DMS53 treated with DMSO at 0.1 percent for 48 hours (cell line): Measurements from ENCODE around the gene NOP14.
"Not testable (repeated sequence)": the region's sequence is repeated elsewhere in the genome, so short reads cannot be mapped to it uniquely, and the experiment has no call there.

Experiments
- DNase-seq: peaks from one replicate; lab custom pipeline; 2025; ENCODE audit not compliant: unreplicated experiment; lab: John Stamatoyannopoulos, UW

NOP14 gene

DNA sequence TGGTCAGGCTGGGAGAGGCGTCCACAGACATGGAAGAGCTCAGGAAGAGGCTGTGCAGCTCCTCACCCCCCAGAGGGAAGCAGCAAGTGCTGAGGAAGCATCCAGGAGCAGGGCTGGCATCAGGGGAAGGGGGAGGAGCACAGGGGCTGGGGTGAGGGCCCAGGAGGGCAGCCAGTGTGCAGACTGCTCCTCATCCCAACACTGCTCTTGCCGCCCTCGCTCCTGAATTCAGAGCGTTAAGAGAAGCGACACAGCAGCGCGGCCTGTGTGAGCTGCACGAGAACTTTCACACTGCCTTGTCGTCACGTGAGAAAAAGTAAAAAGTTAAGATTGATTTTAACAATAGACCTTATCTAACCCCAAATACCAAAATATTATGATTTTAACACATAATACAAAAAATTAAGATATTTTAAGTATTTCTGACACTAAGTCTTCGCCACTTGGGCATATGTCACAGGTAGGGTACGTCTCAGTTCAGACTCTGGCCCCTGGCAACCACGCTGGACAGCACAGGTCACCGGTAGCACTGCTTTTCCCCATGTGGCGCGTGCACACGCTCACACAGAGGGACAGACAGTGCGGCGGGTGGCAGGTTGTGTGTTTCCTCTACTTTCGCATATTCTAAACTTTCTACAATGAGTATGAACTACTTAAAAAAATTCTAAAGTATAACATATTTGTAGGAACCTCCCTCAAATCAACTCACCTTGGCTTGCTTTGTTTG is 19.7 kb downstream of the NOP14 start:
- no peak for DNase-seq

DNA sequence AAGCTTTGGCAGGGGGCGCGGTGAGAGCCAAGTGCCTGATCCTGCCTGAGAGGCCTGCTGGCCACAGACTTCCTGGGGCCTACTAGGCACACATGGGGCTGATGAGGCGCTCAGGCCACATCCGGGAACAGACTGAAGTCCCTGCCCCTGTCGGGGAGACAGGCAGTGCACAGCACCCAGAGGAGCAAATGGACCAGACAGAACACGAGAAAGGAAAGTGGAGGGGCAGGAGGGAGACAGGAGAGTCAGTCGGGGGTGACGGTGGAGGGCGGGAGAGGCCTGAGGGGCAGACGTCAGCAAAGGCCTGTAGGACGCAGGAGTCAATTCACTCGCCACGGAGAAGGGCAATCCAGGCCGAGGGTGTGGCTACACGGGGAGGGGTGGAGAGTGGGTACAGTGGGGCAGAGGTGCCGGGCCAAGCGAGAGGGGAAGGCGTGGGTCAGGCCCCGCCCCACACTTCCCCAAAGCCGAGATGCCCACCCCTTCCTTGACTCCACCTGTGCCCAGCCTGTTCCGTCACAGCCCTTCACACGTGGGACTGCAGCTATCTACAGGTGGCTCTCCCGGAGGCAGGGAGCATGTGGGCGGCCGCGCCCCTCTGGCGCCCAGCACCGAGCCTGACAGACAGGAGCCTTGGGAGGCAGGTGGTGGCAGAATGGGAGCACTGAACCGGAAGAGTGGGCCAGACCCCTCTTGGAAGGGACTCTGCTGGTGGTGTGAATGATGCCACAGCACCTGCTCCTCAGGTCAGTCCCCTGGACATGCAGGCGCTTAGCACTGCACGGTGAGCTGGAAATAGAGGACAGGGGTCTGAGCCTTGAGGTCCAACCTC is 20.5 kb downstream of the NOP14 start:
- no peak for DNase-seq

- DNase-seq: no peak
Measured at GRCh38 chr4:2942037-2942531, 21.1 kb downstream of the NOP14 start.

DNA sequence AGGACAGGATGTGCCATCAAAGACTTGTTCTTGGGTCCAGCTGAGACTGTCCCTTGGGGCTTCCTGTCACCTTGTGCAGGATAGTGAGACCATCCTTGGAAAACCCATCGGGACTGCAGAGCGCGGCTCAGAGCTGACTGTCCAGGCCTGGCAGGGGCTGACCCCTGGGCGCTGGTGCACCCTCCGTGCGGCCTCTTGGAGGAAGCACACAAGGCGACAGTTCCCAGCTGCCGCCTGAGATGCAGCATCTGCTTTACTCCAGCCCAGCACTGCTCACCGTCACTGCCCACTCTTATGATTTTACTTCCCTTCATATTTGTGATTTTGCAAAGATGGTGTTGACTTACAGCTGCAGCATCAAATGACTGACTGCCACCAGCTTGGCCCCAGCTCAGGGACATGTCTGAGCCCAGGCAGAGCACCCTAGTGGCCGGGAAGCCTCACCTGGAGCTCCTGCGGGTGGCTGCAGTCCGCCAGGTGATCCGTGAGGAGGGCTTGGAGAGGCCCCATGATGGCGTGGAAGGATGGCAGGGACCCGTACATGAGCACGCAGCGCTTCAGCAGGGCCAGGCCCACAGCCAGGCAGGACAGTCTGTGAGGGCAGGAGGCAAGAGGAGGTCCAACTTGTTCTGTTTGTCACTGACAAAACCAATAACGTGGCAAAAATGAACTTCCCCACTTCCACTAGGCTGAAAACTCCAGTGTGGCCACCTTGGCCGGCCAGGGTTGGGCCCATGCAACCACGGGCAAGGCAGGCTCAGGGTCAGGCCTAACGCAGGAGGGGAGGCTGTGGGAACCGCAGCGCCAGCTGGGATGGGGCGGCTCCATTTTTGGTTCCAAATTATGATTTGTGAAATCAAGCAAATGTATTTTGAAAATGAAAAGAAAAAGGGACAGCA is 21.8 kb downstream of the NOP14 start:
- no peak for DNase-seq

DNA sequence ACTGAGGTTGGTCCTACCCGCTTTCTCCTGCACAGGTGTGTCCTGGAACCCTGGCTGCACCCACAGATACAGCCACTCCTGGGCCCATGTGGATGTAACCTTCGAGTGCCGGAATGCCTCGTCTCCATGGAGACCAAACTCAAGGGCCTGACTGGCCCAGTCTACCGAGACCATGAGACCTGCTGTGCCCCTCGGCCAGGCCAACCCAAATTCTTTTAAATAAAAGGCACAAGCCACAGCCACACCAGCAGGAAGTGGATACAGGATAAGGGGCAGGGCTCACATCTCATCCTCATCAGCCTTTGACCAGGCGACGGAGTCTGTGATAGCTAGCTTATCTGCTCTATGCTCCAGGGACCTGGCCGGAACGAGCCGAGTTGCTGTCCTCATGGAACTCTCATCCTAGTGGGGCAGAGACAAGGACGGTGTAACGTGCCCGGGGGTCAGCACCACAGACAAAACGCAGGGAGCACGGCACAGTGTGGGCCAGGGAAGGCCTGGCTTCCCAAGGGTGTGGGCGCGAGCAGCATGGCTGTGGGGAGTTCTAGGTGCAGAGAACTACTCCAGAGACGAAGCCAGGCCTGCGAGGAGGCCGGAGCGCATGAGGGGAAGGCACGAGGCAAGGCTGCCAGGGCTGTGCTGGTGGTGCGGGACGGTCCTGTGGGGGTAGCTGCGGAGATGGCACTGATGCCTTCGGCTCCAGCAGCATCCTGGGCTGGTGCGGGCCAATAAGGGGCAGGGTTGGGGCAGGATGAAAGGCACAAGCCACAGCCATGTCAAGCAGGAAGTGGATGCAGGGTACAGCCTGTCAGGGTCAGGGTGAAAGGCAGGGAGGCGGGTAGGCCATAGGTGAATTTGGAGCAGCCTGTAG is 22.7 kb downstream of the NOP14 start:
- no peak for DNase-seq

DNA sequence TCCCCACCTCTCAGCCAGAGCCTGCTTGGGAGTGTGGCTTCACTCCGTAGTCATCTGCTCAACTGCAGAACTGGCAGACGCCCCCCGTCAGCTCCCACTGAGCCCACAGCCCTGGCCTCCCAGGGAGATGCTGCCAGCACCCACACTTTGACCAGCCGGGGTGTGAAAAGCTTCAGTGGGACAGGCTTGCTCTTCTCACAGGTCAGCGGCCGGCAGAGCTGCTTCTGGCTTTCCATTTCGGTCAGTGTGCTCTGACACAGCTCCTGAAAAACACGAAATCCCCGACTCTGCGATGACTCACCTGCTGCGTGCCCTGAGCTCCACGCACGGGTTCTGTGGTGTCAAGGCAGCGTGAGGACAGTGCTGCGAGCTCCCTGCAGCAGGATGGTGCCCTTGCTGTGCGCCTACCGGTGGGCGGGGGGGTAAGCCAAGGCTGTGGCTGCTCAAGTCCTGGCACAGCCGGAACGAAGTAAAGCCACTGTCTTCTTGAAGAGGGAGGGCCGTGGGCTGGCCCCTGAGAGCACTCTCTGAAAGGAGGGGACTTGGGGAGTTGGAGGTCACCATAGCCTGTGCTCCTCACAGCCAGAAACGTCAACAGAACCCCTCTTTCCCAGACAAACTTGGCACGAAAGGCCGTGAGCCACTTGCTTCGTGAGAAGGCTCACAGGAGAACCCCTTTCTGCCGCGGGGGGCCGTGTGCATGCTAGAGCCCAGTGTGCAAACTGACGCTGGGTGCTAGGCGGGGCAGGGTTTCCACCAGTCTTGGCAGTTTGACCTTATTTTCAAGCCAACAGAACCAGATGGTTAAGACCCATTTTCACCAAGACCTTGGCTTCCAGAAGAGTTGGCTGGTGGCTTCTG is 23.6 kb downstream of the NOP14 start:
- DNase-seq: no peak

- no peak for DNase-seq
Measured at GRCh38 chr4:2938906-2939305, 24.3 kb downstream of the NOP14 start.

DNA sequence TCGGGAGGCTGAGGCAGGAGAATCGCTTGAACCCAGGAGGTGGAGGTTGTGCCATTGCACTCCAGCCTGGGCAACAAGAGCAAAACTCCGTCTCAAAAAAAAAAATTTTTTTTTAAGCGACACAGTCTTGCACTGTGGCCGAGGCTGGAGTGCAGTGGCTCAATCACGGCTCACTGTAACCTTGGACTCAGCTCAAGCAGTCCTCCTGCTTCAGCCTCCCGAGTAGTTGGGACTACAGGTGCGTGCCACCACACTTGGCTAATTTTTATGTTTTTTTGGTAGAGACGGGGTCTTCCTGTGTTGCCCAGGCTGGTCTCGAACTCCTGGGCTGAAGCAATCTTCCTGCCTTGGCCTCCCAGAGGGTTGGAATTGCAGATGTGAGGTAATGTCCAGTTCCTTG is 24.8 kb downstream of the NOP14 start:
- not testable (repeated sequence) for DNase-seq

DNA sequence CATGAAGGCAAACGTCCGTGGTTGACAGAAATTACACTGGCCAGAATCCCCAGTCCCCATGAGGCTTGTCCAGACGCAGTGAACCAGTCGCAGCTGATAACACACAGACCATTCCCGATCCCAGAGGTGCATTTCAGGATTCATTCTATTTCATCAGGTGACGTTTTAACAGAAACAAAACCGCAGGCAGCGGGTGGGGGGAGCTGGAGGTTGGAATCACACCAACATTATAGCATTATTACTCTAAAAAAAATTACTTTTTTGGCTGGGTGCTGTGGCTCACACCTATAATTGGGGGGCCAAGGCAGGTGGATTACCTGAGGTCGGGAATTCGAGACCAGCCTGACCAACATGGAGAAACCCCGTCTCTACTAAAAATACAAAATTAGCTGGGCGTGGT is 25.2 kb downstream of the NOP14 start:
- no peak for DNase-seq

DNA sequence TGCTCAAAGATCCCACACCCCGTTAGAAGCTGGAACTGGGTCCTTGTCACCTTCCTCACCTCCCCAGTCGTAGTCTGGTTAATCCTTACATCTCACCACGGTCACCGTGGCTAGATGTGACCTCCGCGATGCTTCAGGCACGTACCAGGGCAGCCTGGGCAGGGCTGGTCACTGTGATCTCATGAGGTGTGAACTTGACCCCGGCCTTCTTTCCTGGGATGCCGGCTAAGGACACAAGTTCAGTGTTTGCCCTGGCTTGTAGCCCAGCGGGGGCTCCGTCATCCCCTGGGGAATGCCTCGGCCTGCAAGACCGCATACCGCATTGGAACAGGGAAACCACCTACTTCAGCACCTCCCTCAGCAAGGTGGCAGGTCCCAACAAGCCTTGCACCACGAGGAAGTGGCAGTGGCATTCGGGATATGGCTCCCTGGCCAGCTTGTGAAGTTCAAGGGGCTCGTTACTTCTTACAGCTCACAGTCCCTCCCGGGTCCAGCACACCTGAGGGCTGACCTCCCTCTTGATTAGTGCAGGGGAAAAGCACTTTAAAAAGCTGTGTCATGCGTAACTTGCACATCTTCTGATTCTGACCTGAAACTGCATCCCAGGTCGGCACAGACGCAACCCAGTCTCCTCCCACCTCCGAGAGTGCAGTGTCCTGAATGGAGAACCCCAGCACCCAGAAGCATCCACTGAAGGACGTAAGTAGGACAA is 25.9 kb downstream of the NOP14 start:
- no peak for DNase-seq

DNA sequence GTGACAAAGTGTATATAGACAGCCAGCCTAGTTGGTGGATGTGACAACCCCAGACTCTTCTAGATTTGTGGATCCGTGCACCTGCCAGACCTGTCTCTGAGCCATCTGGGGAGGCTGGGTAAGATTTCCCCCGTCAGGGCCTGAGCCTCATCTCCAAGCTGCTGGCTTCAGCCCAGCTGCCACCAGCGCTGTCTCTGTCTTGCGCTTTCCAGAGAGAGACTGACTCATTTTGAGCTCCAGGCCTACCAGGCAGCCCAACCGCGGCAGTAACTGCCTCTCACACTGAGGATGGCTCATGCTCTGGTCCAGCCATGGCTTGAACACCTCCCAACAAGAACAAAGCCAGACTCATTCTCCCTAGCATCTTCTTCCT is 26.4 kb downstream of the NOP14 start:
- DNase-seq: peak; percentile 31

DNA sequence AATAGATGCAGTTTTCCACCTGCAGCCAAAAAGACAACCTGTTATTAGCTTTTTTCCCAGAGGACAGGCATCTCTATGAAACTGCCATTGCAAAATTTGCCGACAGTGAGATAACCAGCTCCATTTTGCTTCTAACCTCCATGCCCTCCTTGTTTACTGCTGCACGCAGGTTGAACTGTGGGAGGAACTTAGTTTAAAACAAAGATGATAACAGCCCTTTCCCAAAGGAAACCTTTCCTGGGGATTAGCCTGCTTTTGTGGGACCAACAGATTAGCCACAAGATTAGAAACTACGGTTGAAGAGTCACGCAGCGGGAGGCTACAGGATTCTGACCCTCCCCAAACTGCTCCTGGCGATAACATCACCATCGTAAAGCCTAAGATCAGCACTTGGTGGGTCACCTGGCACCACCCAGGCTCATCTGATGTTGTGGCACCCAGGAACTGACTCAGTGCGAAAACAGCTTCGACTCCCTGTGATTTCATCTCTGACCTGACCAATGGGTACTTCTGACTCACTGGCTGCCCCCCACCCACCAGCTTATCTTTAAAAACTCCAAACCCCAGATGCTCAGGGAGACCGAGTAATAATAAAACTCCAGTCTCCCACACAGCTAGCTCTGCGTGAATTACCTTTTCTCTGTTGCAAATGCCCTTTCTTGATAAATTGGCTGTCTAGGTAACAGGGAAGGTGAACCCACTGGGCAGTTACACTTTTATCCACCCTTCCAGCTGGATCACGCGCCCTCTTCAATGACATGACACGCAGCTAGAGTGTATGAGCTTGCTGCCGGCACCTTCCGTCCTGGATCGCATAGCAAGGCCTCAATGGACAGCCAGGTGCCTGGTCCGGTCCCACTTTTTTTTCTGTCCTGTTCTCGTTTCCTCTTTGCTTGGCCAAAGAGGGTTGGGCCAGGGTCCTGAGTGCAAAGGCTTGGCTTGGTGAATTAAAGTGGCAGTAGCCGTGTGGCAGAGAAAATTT is 27.2 kb downstream of the NOP14 start:
- DNase-seq: no peak

DNA sequence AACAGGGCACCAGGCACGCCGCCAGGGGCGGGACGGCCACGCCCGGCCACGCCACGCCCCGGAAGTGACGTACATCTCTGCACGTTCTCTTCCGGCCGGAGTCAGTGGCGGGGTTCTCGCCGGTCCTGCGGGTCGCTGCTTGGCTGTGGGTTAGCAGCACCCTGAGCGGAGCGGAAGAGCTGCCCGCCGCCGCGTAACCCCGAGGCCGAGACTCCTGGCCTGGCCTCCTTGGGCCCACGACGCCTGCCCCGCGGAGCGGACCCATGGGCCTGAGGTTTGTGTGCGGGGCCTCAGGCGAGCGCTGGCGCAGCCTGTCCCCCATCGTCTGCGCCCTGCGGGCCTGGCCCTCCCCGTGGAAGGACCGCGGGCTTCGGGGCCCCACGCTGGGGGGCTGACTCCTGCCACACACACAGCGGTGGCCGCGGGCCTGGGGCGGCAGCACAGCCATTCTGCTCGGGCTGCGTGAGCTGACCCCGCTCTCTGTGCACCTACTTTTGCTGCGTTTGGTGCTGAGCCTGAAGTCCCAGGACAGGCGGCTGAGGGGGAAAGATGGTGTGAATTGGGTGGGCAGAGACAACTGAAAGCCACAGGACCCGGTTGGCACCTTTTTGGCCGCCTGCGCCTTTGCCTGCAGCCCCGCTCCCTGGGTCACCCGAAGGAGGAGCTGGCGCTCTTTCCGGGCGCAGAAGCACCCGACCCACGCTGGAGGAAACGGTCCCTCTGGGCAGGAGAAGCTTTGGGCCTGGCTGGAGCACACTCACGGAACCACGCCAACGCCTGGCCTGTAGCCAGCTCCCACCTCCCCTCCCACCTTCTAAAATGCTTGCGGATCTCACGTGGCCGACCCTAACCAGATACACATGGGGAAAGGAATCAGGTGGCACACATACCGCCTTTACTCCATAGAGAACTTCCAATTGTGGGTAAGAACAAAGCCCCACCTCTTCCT is 28.1 kb downstream of the NOP14 start:
- DNase-seq: peak; percentile 89

DNA sequence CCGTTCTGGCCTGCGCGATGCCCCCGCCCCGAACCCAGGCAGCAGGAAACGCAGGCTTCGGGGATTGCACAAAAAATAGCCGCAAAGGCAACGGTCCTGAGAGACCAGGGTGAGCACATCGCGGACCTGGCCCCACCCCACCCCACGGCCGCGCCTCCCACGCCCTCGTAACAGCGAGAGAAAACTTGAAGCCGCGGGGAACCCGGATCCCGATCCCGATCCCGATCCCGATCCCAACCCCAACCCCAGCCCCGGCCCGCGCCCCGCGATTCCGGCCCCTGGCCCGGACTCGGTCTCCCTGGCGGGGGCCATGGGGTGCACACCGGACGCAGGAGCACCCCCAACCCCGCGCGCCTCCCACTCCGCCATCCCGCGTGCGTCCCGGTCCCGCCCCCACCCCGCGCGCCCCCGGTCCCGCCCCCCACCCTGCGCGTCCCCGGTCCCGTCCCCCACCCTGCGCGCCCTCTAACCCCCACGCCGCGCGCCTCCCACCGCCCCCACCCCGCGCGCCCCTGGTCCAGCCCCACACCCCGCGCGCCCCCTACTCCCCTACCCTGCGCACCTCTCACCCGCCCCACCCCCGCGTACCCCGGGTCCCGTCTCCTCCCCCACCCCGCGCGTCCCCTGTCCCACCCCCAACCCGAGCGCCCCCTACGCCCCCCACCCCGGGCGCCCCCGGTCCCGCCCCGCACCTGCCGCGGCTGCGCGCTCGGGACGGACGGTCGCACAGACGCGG is 29.0 kb downstream of the NOP14 start:
- DNase-seq: peak; percentile 13

- DNase-seq: no peak
Measured at GRCh38 chr4:2933566-2934076, 29.6 kb downstream of the NOP14 start.
